ENCODE data around the gene HHAT.
A peak's percentile ranks its signal among the peaks of the same experiment; 100 is the strongest.

HHAT gene

GRCh38 chr1:210328746-210329503, at the start of gene HHAT:
TSS of gene HHAT (plus strand) at chr1:210328902. CDS start at chr1:210348976, 20,074 bp downstream.
- DNase-seq (ENCODE audit: insufficient read length, low spot score) (peak; percentile 73), FAIRE-seq (no peak)
- TF ChIP-seq CTCF (IDR thresholded peaks at IDR 0.05; ENCODE audit: insufficient read depth, missing control alignments) = no peak

- no peak for FAIRE-seq
- TF ChIP-seq CTCF (IDR thresholded peaks at IDR 0.05; ENCODE audit: insufficient read depth, missing control alignments) = no peak
- DNase-seq (ENCODE audit: insufficient read length, low spot score) = no peak
Observed at GRCh38 chr1:210280221-210280620, 48.5 kb upstream of the HHAT start.

GRCh38 chr1:210288116-210288515, 40.6 kb upstream of the HHAT start:
- FAIRE-seq = no peak
- no peak for TF ChIP-seq CTCF (IDR thresholded peaks at IDR 0.05; ENCODE audit: insufficient read depth, missing control alignments)
- DNase-seq (ENCODE audit: insufficient read length, low spot score) = no peak

- TF ChIP-seq CTCF (IDR thresholded peaks at IDR 0.05; ENCODE audit: insufficient read depth, missing control alignments) = no peak
- DNase-seq (ENCODE audit: insufficient read length, low spot score) = no peak
- no peak for FAIRE-seq
Observed at GRCh38 chr1:210289248-210289647, 39.5 kb upstream of the HHAT start.

- DNase-seq (ENCODE audit: insufficient read length, low spot score) = no peak
- FAIRE-seq = peak; percentile 60
- TF ChIP-seq CTCF (IDR thresholded peaks at IDR 0.05; ENCODE audit: insufficient read depth, missing control alignments) = no peak
Observed at GRCh38 chr1:210291081-210291764, 37.5 kb upstream of the HHAT start.

GRCh38 chr1:210291786-210292230, 36.9 kb upstream of the HHAT start:
- FAIRE-seq (no peak), DNase-seq (ENCODE audit: insufficient read length, low spot score) (no peak)

More at GRCh38 chr1:210291786-210292230, 36.9 kb upstream of the HHAT start:
- TF ChIP-seq CTCF (IDR thresholded peaks at IDR 0.05; ENCODE audit: insufficient read depth, missing control alignments) = no peak

All from D721Med (cell line).